Common myeloid progenitor, CD34-positive (primary cell): ENCODE results near the gene PIGQ.

Experiments
- CTCF ChIA-PET: fragments of 350-600 bp; sonication (Branson Sonifier 250); formaldehyde crosslinking; loops from one replicate; lab custom pipeline; 2021; ENCODE audit warnings: antibody characterized with exemption; lab: Charles Lee
- POLR2A ChIA-PET: fragments of 350-600 bp; sonication (Branson Sonifier 250); formaldehyde crosslinking; loops from one replicate; lab custom pipeline; 2021; ENCODE audit warnings: antibody characterized with exemption; lab: Charles Lee
- DNase-seq, 3 donors: peaks; one replicate each; pipeline versions ENCODE4 v3.0.0 to v3.0.0-alpha.2; 2013
- H3K27ac ChIP-seq, 2 experiments: 1 replicate in 1 of 2; 2 replicates in 1 of 2; pipeline ENCODE4 v1.7.0; 2013; ENCODE audit warnings: inconsistent platforms in 2 of 2, low read length in 2 of 2, mild to moderate bottlenecking in 2 of 2, low read depth in 1 of 2, moderate library complexity in 1 of 2; ENCODE audit not compliant: severe bottlenecking in 2 of 2, insufficient read depth in 1 of 2, poor library complexity in 1 of 2
- H3K27me3 ChIP-seq, 5 experiments: replicated peaks in 2 of 5; 1 replicate in 3 of 5; 2 replicates in 2 of 5; pipeline versions ENCODE4 v1.6.1 to v1.7.0; 2013; ENCODE audit warnings: low read length in 4 of 5, mild to moderate bottlenecking in 2 of 5, moderate library complexity in 2 of 5, inconsistent platforms in 1 of 5; ENCODE audit not compliant: insufficient read depth in 5 of 5, control insufficient read depth in 4 of 5
- H3K36me3 ChIP-seq, 4 experiments: 1 replicate in 2 of 4; 2 replicates in 2 of 4; pipeline versions ENCODE4 v1.6.1 to v1.7.0; 2013; ENCODE audit warnings: low read length in 3 of 4, control low read depth in 1 of 4, mild to moderate bottlenecking in 1 of 4; ENCODE audit not compliant: control insufficient read depth in 4 of 4, insufficient read depth in 4 of 4
- H3K4me1 ChIP-seq, 4 experiments: 1 replicate in 3 of 4; 2 replicates in 1 of 4; pipeline versions ENCODE4 v1.6.1 to v1.7.1; 2013; ENCODE audit warnings: low read length in 3 of 4, mild to moderate bottlenecking in 3 of 4, control low read depth in 1 of 4, inconsistent platforms in 1 of 4, moderate library complexity in 1 of 4; ENCODE audit not compliant: control insufficient read depth in 4 of 4, insufficient read depth in 4 of 4; ENCODE audit errors: control extremely low read depth in 1 of 4
- H3K4me3 ChIP-seq, 7 experiments: 1 replicate in 4 of 7; 2 replicates in 3 of 7; pipeline versions ENCODE4 v1.5.1 to v1.7.0; 2013; ENCODE audit warnings: mild to moderate bottlenecking in 7 of 7, low read length in 6 of 7, moderate library complexity in 6 of 7, inconsistent platforms in 2 of 7, low read depth in 2 of 7, control low read depth in 1 of 7; ENCODE audit not compliant: insufficient read depth in 4 of 7, control insufficient read depth in 1 of 7; ENCODE audit errors: extremely low read depth in 1 of 7
- H3K9me3 ChIP-seq, 5 experiments: 1 replicate in 4 of 5; 2 replicates in 1 of 5; pipeline versions ENCODE4 v1.6.1 to v1.7.1; 2013; ENCODE audit warnings: low read length in 4 of 5, mild to moderate bottlenecking in 2 of 5, inconsistent platforms in 1 of 5, low read depth in 1 of 5, moderate library complexity in 1 of 5; ENCODE audit not compliant: control insufficient read depth in 4 of 5, insufficient read depth in 2 of 5; ENCODE audit errors: control extremely low read depth in 1 of 5
- WGBS: methylation state at CpG from one replicate; pipeline ENCODE4 v1.1.5; 2013; ENCODE audit not compliant: insufficient coverage; 5-methylcytosine and 5-hydroxymethylcytosine counted together

The PIGQ gene

DNA sequence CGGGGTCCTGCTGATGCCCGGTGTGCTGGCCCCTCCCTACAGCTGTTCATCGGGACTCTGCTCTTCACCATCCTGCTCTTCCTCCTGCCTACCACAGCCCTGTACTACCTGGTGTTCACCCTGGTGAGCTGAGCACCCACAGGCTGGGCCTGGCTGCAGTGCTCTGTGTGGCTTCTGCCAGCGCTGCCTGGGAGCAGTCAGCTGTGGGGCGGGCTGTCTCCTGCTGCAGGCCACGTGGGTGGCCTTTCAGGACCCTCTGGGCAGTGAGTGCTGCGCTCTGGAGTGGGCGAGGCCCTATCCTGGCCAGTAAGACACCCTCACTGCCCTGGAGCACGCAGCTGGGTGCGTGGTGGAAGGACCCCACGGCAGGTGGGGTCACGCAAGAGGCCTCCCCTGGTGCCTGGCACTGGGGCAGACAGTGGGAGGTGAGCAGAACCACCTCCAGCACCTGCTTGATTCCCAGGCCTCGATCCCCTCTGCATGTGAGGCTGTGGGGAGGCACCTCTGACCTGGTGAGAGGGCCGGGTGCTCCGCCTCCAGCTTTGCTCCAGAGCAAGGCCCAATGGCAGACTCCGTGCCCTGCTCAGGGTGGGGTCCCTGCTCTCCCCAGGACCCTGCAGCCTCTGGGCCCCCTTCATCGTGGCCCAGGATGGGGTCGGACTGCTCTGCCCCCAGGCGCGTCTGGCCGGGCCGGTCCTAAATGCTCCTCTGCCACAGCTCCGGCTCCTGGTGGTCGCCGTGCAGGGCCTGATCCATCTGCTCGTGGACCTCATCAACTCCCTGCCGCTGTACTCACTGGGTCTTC, 10.6 kb downstream of the PIGQ start:
- H3K36me3 ChIP-seq = peaks cover 0 to 32% (median 16%) of the 10 kb centered on the region in 4 experiments
- DNase-seq = no peak
- WGBS = 96% methylated on average over 26 of the region's 27 CpGs
- ChIA-PET CTCF (interaction anchor here (0.9 to 4.7 kb wide), 7 partner anchors 8 to 189 kb away, joined by 3 to 21 read pairs (median 5); partner anchors contain the start of gene RAB40C), POLR2A (no interaction called here)
- H3K27me3 ChIP-seq = peaks cover 0 to under 1% (median 0%) of the 10 kb centered on the region in 5 experiments
- no peak overlapping the region for H3K27ac ChIP-seq
- peaks cover 0 to 12% (median 6%) of the 10 kb centered on the region in 4 experiments for H3K4me1 ChIP-seq
- no peaks in the 10 kb centered on the region for H3K9me3 ChIP-seq
- no peak overlapping the region for H3K4me3 ChIP-seq

DNA sequence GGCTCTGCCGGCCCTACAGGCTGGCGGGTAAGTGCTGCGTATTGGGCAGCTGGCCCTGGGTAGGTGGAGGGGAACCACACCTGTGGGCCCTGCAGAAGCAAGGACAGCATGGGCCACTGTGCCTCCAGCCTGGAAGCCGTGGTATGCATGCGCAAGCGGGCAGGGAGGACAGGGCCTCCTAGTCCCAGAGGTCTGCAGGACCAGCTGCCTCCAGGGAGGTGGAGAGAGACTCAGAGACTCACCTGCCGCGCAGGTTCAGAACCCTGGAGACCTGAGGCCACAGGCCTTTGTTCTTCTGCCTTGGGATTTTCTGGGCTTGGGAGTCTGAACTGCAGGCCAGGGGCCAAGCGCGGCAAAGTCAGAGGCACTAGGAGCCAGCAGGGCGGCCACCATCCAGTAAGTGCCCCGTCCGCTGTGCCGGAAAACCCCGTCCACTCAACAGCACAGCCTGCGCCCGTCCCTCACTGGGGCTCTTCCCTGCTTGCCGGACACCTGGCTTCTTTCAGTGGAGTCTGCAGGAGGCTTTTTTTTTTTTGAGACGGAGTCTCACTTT, 11.3 kb downstream of the PIGQ start:
- POLR2A ChIA-PET = no interaction called here

DNA sequence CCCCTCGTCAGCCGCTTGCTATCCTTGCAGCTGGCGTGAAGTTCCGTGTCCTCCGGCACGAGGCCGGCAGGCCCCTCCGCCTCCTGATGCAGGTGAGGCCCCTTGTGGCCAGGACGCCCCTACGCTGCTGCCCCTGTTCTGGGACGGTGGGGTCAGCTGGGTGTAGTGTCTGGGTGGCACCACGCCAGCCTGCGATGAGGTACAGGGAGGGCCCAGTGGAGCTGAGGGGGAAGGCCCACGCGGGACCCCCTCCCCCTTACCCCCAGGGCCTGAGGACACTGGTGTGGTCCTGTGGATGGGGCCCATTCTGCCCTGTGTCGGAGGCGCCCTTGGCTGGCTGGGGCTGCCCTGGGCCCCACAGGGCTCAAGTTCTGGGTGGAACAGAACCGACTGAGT, 12.4 kb downstream of the PIGQ start:
- CTCF ChIA-PET = interaction anchor here (0.7 to 4.7 kb wide), 7 partner anchors 9 to 78 kb away, joined by 3 to 21 read pairs (median 4); partner anchors contain the start of gene RAB40C

More for the DNA sequence above, 11.3 kb downstream of the PIGQ start:
- CTCF ChIA-PET = interaction anchor here (1.1 to 4.7 kb wide), 3 partner anchors 9 to 79 kb away, joined by 3 to 21 read pairs (median 6); partner anchors contain the start of gene RAB40C
- Histone ChIP-seq H3K27me3 (peaks cover 0 to 2% (median 0%) of the 10 kb centered on the region in 5 experiments), H3K9me3 (no peaks in the 10 kb centered on the region), H3K4me1 (peaks cover 0 to 9% (median 7%) of the 10 kb centered on the region in 4 experiments), H3K27ac (no peak overlapping the region), H3K4me3 (no peak overlapping the region), H3K36me3 (peaks cover 0 to 25% (median 10%) of the 10 kb centered on the region in 4 experiments)
- 98% methylated on average over 18 of the region's 19 CpGs for WGBS
- DNase-seq = no peak

DNA sequence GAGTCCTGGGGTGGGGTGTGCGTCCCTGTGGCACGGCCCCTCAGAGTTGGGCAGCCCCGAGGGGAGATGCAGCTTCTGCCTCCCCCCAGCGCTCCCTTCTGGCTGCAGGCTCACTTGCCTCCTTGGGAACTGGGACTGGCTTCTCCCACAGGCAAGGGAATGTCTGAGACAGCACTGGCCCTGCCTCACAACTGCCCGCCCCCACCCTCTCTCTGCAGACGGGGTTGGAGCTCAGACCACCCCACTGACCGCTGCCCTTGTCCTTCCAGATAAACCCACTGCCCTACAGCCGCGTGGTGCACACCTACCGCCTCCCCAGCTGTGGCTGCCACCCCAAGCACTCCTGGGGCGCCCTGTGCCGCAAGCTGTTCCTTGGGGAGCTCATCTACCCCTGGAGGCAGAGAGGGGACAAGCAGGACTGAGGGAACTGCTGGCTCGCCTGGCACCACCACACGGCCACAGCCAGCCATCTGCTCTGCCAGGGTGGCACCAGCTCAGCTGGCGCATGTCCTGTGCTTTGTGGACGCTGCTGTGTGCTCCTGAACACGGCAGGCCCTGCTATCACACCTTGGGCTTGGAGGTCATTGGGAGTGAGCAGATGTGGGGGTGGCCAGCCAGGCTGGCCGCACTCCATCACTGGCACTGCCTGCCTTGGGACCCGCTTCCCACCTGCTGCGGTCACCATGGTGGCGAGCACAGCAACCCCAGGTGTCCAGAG, 13.0 kb downstream of the PIGQ start:
- peaks cover 0 to 21% (median 14%) of the 10 kb centered on the region in 4 experiments for H3K4me1 ChIP-seq
- over 99% methylated on average over 18 of the region's 21 CpGs for WGBS
- no peak overlapping the region for H3K4me3 ChIP-seq
- no peaks in the 10 kb centered on the region for H3K9me3 ChIP-seq
- H3K27me3 ChIP-seq = peaks cover 0 to 2% (median 0%) of the 10 kb centered on the region in 5 experiments
- H3K27ac ChIP-seq = no peak overlapping the region
- DNase-seq = no peak
- CTCF ChIA-PET = interaction anchor here (1.0 to 4.7 kb wide), 5 partner anchors 9 to 26 kb away, joined by 3 to 21 read pairs (median 5); partner anchors contain the start of gene RAB40C
- POLR2A ChIA-PET = interaction anchor here (0.6 kb wide), 1 partner anchor 76 kb away, joined by 3 read pairs; no protein-coding TSS in a partner anchor
- peaks cover 0 to 20% (median 8%) of the 10 kb centered on the region in 4 experiments for H3K36me3 ChIP-seq

More for the DNA sequence above, 12.4 kb downstream of the PIGQ start:
- H3K4me1 ChIP-seq = peaks cover 0 to 15% (median 9%) of the 10 kb centered on the region in 4 experiments
- WGBS = 89% methylated on average over 13 of the region's 18 CpGs
- no peaks in the 10 kb centered on the region for H3K9me3 ChIP-seq
- H3K4me3 ChIP-seq = no peak overlapping the region
- no peak overlapping the region for H3K27ac ChIP-seq
- no peak for DNase-seq
- POLR2A ChIA-PET = interaction anchor here (0.6 kb wide), 1 partner anchor 77 kb away, joined by 3 read pairs; no protein-coding TSS in a partner anchor
- H3K27me3 ChIP-seq = peaks cover 0 to 2% (median 0%) of the 10 kb centered on the region in 5 experiments
- peaks cover 0 to 20% (median 8%) of the 10 kb centered on the region in 4 experiments for H3K36me3 ChIP-seq

DNA sequence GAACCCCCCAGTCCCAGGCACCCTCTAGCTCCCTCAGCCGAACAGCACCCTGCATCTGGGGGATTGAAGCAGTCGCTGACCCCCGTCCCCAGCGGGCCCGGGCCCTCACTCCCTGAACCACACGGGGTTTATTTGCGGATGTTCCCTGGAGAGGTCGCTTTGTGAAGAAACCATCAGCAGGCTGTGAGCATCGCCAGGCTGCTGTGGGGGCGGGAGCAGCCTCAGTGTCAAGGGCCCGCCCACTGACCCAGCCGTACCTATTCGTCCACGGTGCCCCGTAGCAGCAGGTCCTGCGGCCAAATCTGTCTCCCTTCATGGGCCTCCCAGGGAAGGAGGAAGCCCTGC, 13.7 kb downstream of the PIGQ start:
- H3K4me1 ChIP-seq = peaks cover 0 to 28% (median 21%) of the 10 kb centered on the region in 4 experiments
- ChIA-PET POLR2A (no interaction called here), CTCF (interaction anchor here (0.8 to 1.7 kb wide), 4 partner anchors 10 to 200 kb away, joined by 3 to 6 read pairs (median 4); no protein-coding TSS in a partner anchor)
- H3K36me3 ChIP-seq = peaks cover 0 to 20% (median 8%) of the 10 kb centered on the region in 4 experiments
- peaks cover 0 to 2% (median 0%) of the 10 kb centered on the region in 5 experiments for H3K27me3 ChIP-seq
- no peak overlapping the region for H3K4me3 ChIP-seq
- no peak for DNase-seq
- H3K9me3 ChIP-seq = no peaks in the 10 kb centered on the region
- 86% methylated on average over 14 of the region's 16 CpGs for WGBS
- H3K27ac ChIP-seq = no peak overlapping the region

DNA sequence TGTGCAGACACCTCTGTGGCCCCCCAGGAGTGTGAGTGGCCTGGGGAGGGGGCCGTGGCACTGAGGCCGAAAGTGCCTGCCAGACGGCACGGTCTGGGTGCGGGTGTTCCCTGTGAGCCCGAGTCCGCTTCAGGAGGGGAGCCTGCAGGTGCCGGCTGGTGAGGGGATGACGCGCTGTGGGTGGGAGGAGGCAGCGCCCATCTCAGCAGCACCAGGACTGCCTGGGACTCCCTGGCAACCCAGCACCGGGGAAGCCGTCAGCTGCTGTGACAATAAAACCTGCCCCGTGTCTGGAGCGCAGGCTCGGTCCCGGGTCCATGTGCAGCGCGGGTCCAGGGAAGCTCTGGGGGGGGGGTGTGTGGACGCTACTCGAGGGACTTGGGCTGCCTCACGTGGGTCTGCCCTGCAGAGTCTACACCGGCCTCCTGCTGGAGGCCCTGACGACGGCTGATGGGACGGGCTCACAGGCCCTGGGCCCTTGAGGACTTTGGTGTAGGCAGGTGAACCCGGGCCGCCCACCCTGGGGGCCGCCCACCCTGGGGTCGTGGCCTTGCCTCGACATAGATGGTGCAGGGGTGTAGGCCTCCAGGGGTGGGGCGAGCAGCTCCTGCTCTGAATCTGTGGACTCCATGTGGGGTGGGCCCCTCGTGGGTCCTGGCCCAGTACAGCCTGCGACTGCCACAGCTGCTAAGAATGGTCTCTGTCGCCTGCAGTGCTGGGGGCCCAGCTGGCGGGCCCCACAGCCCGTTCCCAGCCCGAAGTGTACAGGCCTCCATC, 14.2 kb downstream of the PIGQ start:
- 93% methylated on average over 33 of the region's 38 CpGs for WGBS
- no peak for DNase-seq
- CTCF ChIA-PET = interaction anchor here (0.8 to 1.6 kb wide), 2 partner anchors 9 to 201 kb away, joined by 3 to 5 read pairs; no protein-coding TSS in a partner anchor
- H3K27me3 ChIP-seq = peaks cover 0 to 2% (median 0%) of the 10 kb centered on the region in 5 experiments
- no peaks in the 10 kb centered on the region for H3K9me3 ChIP-seq
- H3K36me3 ChIP-seq = peaks cover 0 to 20% (median 8%) of the 10 kb centered on the region in 4 experiments
- H3K4me3 ChIP-seq = no peak overlapping the region
- H3K27ac ChIP-seq = no peak overlapping the region
- POLR2A ChIA-PET = no interaction called here
- H3K4me1 ChIP-seq = peaks cover 0 to 28% (median 24%) of the 10 kb centered on the region in 4 experiments
